MM.1S (cell line): ENCODE results near the gene ESM1.
"Not testable (repeated sequence)": the region's sequence is repeated elsewhere in the genome, so short reads cannot be mapped to it uniquely, and the experiment has no call there.

Experiments
- EZH2 ChIP-seq: fragments of 300-600 bp; sonication (generic); optimal IDR thresholded peaks from 2 replicates; pipeline ENCODE3; 2017; ENCODE audit warnings: low read depth, mild to moderate bottlenecking, antibody characterized with exemption, low read length, mixed read lengths
- EZH2phosphoT487 ChIP-seq: fragments of 300-600 bp; sonication (generic); IDR thresholded peaks from 2 replicates; pipeline ENCODE4 v1.6.1; 2018; ENCODE audit warnings: antibody characterized with exemption, low read length
- TF ChIP-seq, protein P1 (sequence below): fragments of 300-600 bp; sonication (generic); IDR thresholded peaks from 2 replicates; pipeline ENCODE4 v1.5.1; 2016; ENCODE audit warnings: antibody characterized with exemption, low read length, mixed read lengths

DNA sequence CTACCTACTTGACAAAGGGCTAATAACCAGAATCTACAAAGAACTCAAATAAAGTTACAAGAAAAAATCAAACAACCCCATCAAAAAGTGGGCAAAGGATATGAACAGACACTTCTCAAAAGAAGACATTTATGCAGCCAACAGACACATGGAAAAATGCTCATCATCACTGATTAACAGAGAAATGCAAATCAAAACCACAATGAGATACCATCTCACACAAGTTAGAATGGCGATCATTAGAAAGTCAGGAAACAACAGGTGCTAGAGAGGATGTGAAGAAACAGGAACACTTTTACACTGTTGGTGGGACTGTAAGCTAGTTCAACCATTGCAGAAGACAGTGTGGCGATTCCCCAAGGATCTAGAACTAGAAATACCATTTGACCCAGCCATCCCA is 16.8 kb upstream of the ESM1 start:
- TF ChIP-seq, protein P1, sequence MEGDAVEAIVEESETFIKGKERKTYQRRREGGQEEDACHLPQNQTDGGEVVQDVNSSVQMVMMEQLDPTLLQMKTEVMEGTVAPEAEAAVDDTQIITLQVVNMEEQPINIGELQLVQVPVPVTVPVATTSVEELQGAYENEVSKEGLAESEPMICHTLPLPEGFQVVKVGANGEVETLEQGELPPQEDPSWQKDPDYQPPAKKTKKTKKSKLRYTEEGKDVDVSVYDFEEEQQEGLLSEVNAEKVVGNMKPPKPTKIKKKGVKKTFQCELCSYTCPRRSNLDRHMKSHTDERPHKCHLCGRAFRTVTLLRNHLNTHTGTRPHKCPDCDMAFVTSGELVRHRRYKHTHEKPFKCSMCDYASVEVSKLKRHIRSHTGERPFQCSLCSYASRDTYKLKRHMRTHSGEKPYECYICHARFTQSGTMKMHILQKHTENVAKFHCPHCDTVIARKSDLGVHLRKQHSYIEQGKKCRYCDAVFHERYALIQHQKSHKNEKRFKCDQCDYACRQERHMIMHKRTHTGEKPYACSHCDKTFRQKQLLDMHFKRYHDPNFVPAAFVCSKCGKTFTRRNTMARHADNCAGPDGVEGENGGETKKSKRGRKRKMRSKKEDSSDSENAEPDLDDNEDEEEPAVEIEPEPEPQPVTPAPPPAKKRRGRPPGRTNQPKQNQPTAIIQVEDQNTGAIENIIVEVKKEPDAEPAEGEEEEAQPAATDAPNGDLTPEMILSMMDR, result not testable (repeated sequence)
- TF ChIP-seq EZH2, EZH2phosphoT487: not testable (repeated sequence)
